GM13977 (cell line): ENCODE measurements around the gene CEMIP.

Source experiments
- DNase-seq: peaks from one replicate; pipeline ENCODE4 v3.0.0; 2012; ENCODE audit warnings: low spot score
- CTCF ChIP-seq: IDR thresholded peaks from 2 replicates; pipeline ENCODE4 v1.5.1; 2012; ENCODE audit warnings: mild to moderate bottlenecking, control low read depth; ENCODE audit not compliant: insufficient read depth; ENCODE audit errors: extremely low read depth, missing control alignments
- in situ Hi-C: fragments of 300-500 bp; cut with MboI; formaldehyde crosslinking; loops from one replicate; pipeline ENCODE4 v1.12.0; 2022; ENCODE audit warnings: low sequenced_read_pairs, low pct_unique_long_range_greater_than_20kb, mixed read lengths, inconsistent platforms; ENCODE audit not compliant: unreplicated experiment

Gene CEMIP

GRCh38 chr15:81000144-81000623 is 221.0 kb downstream of the CEMIP start:
- no peak for TF ChIP-seq CTCF
- no peak for DNase-seq
- in situ Hi-C loops = no loop called here

GRCh38 chr15:81000624-81001151 is 221.5 kb downstream of the CEMIP start, which contains the start of gene TLNRD1:
TSS of gene TLNRD1 (plus strand) at chr15:81000923. CDS start at chr15:81002272, 1,349 bp downstream.
- peak; percentile 92 for DNase-seq
- TF ChIP-seq CTCF = no peak
- in situ Hi-C loops = no loop called here
